ENCODE data around the gene CD82. TPM values are rescaled to one million over a fixed set of nuclear protein-coding genes. Genes with fewer than 3 reads are reported as not detected.

The CD82 gene
- polyA plus RNA-seq, 1 of the 3 experiments (the other 2 are of a cell fraction) = 39.2 TPM

DNA sequence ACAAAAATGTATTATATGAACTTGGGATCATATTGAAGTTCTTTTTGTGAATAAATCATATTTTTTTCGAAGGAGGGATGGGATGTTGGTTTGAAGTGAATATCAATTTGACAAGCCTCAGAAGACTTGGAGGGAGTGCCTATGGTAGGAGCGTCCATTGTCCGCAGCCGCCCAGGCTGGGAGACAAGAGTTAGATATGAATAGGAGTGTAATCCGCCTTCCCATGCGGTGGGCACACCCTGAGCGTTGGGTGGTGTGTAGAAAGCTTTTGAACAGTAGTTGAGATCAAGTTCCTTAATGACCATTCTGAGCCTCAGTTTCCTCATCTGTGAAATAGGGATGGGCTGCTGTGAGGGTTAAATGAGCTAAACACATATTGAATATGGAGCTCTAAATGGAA is 7.0 kb downstream of the CD82 start:
- H3K79me2 ChIP-seq (ENCODE audit: insufficient read depth) = peaks cover 6% of the 10 kb centered on the region; the same call in 1 of the 2 replicates
- POLR2A ChIA-PET = no interaction called here

DNA sequence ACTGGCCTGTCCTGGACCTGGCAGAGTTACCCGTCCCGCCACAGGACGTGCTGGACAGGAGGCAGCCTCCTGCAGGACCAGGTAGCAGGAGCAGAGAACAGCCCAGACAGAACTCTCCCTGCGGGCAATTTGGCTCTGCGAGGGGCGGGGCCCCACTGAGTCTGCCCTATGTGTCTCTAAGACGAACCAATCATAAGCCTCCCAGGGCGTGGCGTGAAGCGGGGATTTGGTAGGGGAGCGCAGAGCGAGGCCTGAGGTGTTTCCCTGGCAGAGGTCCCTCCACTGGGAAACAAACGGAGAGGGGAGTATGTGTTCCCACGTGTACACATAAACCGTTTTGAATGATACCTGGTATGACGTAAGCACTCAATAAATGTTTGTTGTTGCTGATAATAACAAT is 7.4 kb downstream of the CD82 start:
- Histone ChIP-seq H3K27ac (ENCODE audit: low read depth in 2 of 2, low read length in 1 of 2) (no peak overlapping the region), H4K20me1 (ENCODE audit: insufficient read depth) (no peaks in the 10 kb centered on the region), H3K4me3 (ENCODE audit: low read depth in 2 of 2, low read length in 1 of 2) (no peak overlapping the region), H3K4me2 (no peak overlapping the region), H3K4me1 (ENCODE audit: control insufficient read depth in 1 of 2, insufficient read depth in 2 of 2, low read depth in 1 of 2, low read length in 1 of 2) (peaks cover 17 to 51% of the 10 kb centered on the region in 2 experiments; a peak in 3 of 4 replicates), H2AFZ (ENCODE audit: low read depth) (no peak overlapping the region), H3K9ac (no peak overlapping the region), H3K9me2 (no peaks in the 10 kb centered on the region), H3K9me3 (no peaks in the 10 kb centered on the region), H3K27me3 (ENCODE audit: insufficient read depth) (no peaks in the 10 kb centered on the region), H3K79me2 (ENCODE audit: insufficient read depth) (peaks cover 6% of the 10 kb centered on the region; the same call in 1 of the 2 replicates), H3F3A (replicated peaks; ENCODE audit: insufficient read depth) (peaks cover 10% of the 10 kb centered on the region), H3K36me3 (replicated peaks in 1 of 2; ENCODE audit: control insufficient read depth in 1 of 2, insufficient read depth in 2 of 2, low read length in 1 of 2) (no peaks in the 10 kb centered on the region)
- ChIA-PET POLR2A (no interaction called here), CTCF (interaction anchor here (0.6 to 4.3 kb wide), 4 partner anchors 17 to 48 kb away, joined by 3 to 38 read pairs (median 12); no protein-coding TSS in a partner anchor)
- WGBS (ENCODE audit: low lambda C conversion rate) = 96% methylated on average over 16 of the region's 16 CpGs
- peak; percentile 1 for DNase-seq
- TF ChIP-seq, protein P1, sequence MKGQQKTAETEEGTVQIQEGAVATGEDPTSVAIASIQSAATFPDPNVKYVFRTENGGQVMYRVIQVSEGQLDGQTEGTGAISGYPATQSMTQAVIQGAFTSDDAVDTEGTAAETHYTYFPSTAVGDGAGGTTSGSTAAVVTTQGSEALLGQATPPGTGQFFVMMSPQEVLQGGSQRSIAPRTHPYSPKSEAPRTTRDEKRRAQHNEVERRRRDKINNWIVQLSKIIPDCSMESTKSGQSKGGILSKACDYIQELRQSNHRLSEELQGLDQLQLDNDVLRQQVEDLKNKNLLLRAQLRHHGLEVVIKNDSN (IDR thresholded peaks at IDR 0.05; ENCODE audit: borderline replicate concordance, low read depth) = no peak
- TF ChIP-seq FOXJ3 (CRISPR knock-in tag; IDR thresholded peaks at IDR 0.05) = no peak
- no peak for TF ChIP-seq TCF12 (IDR thresholded peaks at IDR 0.05)
- TF ChIP-seq, protein P2, sequence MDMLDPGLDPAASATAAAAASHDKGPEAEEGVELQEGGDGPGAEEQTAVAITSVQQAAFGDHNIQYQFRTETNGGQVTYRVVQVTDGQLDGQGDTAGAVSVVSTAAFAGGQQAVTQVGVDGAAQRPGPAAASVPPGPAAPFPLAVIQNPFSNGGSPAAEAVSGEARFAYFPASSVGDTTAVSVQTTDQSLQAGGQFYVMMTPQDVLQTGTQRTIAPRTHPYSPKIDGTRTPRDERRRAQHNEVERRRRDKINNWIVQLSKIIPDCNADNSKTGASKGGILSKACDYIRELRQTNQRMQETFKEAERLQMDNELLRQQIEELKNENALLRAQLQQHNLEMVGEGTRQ (IDR thresholded peaks at IDR 0.05; ENCODE audit: borderline replicate concordance, low read depth, low read length) = no peak
- TF ChIP-seq NRF1 (IDR thresholded peaks at IDR 0.05; ENCODE audit: low read depth, low read length) = no peak
- TF ChIP-seq CHD2 (IDR thresholded peaks at IDR 0.05; ENCODE audit: low read length, partially characterized antibody) = no peak
- TF ChIP-seq POLR2AphosphoS5 (IDR thresholded peaks at IDR 0.05; ENCODE audit: low read depth, low read length) = no peak
- TF ChIP-seq, protein P3, sequence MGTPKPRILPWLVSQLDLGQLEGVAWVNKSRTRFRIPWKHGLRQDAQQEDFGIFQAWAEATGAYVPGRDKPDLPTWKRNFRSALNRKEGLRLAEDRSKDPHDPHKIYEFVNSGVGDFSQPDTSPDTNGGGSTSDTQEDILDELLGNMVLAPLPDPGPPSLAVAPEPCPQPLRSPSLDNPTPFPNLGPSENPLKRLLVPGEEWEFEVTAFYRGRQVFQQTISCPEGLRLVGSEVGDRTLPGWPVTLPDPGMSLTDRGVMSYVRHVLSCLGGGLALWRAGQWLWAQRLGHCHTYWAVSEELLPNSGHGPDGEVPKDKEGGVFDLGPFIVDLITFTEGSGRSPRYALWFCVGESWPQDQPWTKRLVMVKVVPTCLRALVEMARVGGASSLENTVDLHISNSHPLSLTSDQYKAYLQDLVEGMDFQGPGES (IDR thresholded peaks at IDR 0.05; ENCODE audit: low read depth, low read length) = no peak
- no peak for TF ChIP-seq RCOR1 (IDR thresholded peaks at IDR 0.05; ENCODE audit: low read length)
- no peak for TF ChIP-seq TEAD4 (IDR thresholded peaks at IDR 0.05; ENCODE audit: borderline replicate concordance, insufficient read depth)
- TF ChIP-seq MXI1 (IDR thresholded peaks at IDR 0.05; ENCODE audit: low read depth, low read length) = no peak
- no peak for TF ChIP-seq MEF2A (IDR thresholded peaks at IDR 0.05; ENCODE audit: borderline replicate concordance, low read depth)
- TF ChIP-seq, protein P4, sequence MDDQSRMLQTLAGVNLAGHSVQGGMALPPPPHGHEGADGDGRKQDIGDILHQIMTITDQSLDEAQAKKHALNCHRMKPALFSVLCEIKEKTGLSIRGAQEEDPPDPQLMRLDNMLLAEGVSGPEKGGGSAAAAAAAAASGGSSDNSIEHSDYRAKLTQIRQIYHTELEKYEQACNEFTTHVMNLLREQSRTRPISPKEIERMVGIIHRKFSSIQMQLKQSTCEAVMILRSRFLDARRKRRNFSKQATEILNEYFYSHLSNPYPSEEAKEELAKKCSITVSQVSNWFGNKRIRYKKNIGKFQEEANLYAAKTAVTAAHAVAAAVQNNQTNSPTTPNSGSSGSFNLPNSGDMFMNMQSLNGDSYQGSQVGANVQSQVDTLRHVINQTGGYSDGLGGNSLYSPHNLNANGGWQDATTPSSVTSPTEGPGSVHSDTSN (IDR thresholded peaks at IDR 0.05) = no peak
- no peak for TF ChIP-seq SMC3 (IDR thresholded peaks at IDR 0.05; ENCODE audit: low read depth, low read length)
- no peak for TF ChIP-seq ELF1 (IDR thresholded peaks at IDR 0.05)
- no peak for TF ChIP-seq GATA2 (CRISPR knock-in tag; IDR thresholded peaks at IDR 0.05)
- TF ChIP-seq EZH2phosphoT487 (IDR thresholded peaks at IDR 0.05; ENCODE audit: borderline replicate concordance, low read depth) = no peak

More for the DNA sequence above, 7.0 kb downstream of the CD82 start:
- no peaks in the 10 kb centered on the region for H3K27me3 ChIP-seq (ENCODE audit: insufficient read depth)
- H3K4me1 ChIP-seq (ENCODE audit: control insufficient read depth in 1 of 2, insufficient read depth in 2 of 2, low read depth in 1 of 2, low read length in 1 of 2) = peaks cover 13 to 51% of the 10 kb centered on the region in 2 experiments; a peak in 3 of 4 replicates
- no peak overlapping the region for H3K27ac ChIP-seq (ENCODE audit: low read depth in 2 of 2, low read length in 1 of 2)
- TF ChIP-seq NRF1 (IDR thresholded peaks at IDR 0.05; ENCODE audit: low read depth, low read length) = no peak
- TF ChIP-seq SMC3 (IDR thresholded peaks at IDR 0.05; ENCODE audit: low read depth, low read length) = no peak
- no peak for TF ChIP-seq RXRA (IDR thresholded peaks at IDR 0.05; ENCODE audit: borderline replicate concordance, low read depth)
- TF ChIP-seq TEAD4 (IDR thresholded peaks at IDR 0.05; ENCODE audit: borderline replicate concordance, insufficient read depth) = no peak
- TF ChIP-seq YY1 (IDR thresholded peaks at IDR 0.05; ENCODE audit: low read depth) = no peak
- no peak for TF ChIP-seq CHD2 (IDR thresholded peaks at IDR 0.05; ENCODE audit: low read length, partially characterized antibody)
- no peak for TF ChIP-seq JUND (IDR thresholded peaks at IDR 0.05)
- TF ChIP-seq FOXM1 (IDR thresholded peaks at IDR 0.05; ENCODE audit: low read depth) = no peak
- TF ChIP-seq, protein P5, sequence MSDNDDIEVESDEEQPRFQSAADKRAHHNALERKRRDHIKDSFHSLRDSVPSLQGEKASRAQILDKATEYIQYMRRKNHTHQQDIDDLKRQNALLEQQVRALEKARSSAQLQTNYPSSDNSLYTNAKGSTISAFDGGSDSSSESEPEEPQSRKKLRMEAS (IDR thresholded peaks at IDR 0.05; ENCODE audit: low read depth) = no peak
- TF ChIP-seq, protein P2 (IDR thresholded peaks at IDR 0.05; ENCODE audit: borderline replicate concordance, low read depth, low read length) = no peak
- TF ChIP-seq FOSL2 (IDR thresholded peaks at IDR 0.05; ENCODE audit: borderline replicate concordance, low read depth) = no peak
- no peak for TF ChIP-seq POLR2AphosphoS5 (IDR thresholded peaks at IDR 0.05; ENCODE audit: low read depth, low read length)
- no peak for TF ChIP-seq RFX5 (IDR thresholded peaks at IDR 0.05; ENCODE audit: low read length)
- DNase-seq = no peak
- H3F3A ChIP-seq (replicated peaks; ENCODE audit: insufficient read depth) = peaks cover 10% of the 10 kb centered on the region
- no peaks in the 10 kb centered on the region for H3K36me3 ChIP-seq (replicated peaks in 1 of 2; ENCODE audit: control insufficient read depth in 1 of 2, insufficient read depth in 2 of 2, low read length in 1 of 2)
- no peak overlapping the region for H3K4me2 ChIP-seq
- CTCF ChIA-PET = interaction anchor here (0.6 to 4.3 kb wide), 4 partner anchors 16 to 48 kb away, joined by 3 to 38 read pairs (median 12); no protein-coding TSS in a partner anchor
- H4K20me1 ChIP-seq (ENCODE audit: insufficient read depth) = no peaks in the 10 kb centered on the region
- H2AFZ ChIP-seq (ENCODE audit: low read depth) = no peak overlapping the region
- H3K4me3 ChIP-seq (ENCODE audit: low read depth in 2 of 2, low read length in 1 of 2) = no peak overlapping the region
- H3K9me3 ChIP-seq = no peaks in the 10 kb centered on the region
- 92% methylated on average over 7 of the region's 7 CpGs for WGBS (ENCODE audit: low lambda C conversion rate)
- H3K9ac ChIP-seq = no peak overlapping the region
- no peaks in the 10 kb centered on the region for H3K9me2 ChIP-seq
